K562 (cell line): Measurements from ENCODE around the gene PBOV1. TPM values are rescaled to one million over a fixed set of nuclear protein-coding genes. Genes with fewer than 3 reads are reported as not detected.

Experiments used
- ATAC-seq: fragments of 200-7000 bp; cut with Tn5 transposase; 3 replicates; pipeline ENCODE4 v1.9.1; 2020; ENCODE audit warnings: moderate library complexity
- BruUV-seq: library from RNA; stranded (reverse); fragments of 400-500 nt; replicated peaks from 2 replicates; lab custom pipeline; 2021; lab: Mats Ljungman, UMichigan
- CTCF ChIA-PET: fragments of 300-600 bp; formaldehyde crosslinking; extraction: SDS; loops from one replicate; lab custom pipeline; 2021; ENCODE audit warnings: low intra/inter-chr PET ratio; lab: Yijun Ruan, JAX
- POLR2A ChIA-PET: fragments of 300-600, 350-650 bp; sonication (Branson Sonifier 250); formaldehyde crosslinking; extraction: SDS; loops from one replicate; lab custom pipeline; 2021; ENCODE audit warnings: antibody characterized with exemption, inconsistent platforms; lab: Yijun Ruan, JAX
- DNase-seq, 4 experiments: peaks; one replicate each; pipeline versions ENCODE4 v3.0.0 to v3.0.0-alpha.2; 2011 to 2018; ENCODE audit warnings: low spot score in 3 of 4, mixed read lengths in 3 of 4; ENCODE audit errors: extremely low read depth in 1 of 4
- FAIRE-seq: peaks from 2 replicates; lab custom pipeline; 2011; peaks lifted over from hg19 to GRCh38; lab: Jason Lieb, UNC
- H2AFZ ChIP-seq: 2 replicates; pipeline ENCODE4 v1.6.0; 2011; ENCODE audit warnings: low read depth, low read length, control low read depth, inconsistent platforms
- H3K27ac ChIP-seq: fragments of 200-600 bp; 3 replicates; pipeline ENCODE4 v1.8.0; 2011; ENCODE audit warnings: low read depth, mild to moderate bottlenecking, control low read depth, inconsistent platforms, low read length, moderate library complexity, mixed read lengths; ENCODE audit errors: extremely low read depth
- H3K27me3 ChIP-seq, 2 experiments: fragments of 300-600 bp in 1 of 2; 2 replicates in 1 of 2; 3 replicates in 1 of 2; pipeline versions ENCODE4 v1.6.0 to v1.8.0; 2011; ENCODE audit warnings: inconsistent platforms in 2 of 2, low read length in 2 of 2, mild to moderate bottlenecking in 1 of 2, mixed read lengths in 1 of 2, moderate library complexity in 1 of 2; ENCODE audit not compliant: control insufficient read depth in 2 of 2, insufficient read depth in 2 of 2
- H3K36me3 ChIP-seq: fragments of 300-600 bp; 3 replicates; pipeline ENCODE4 v1.8.0; 2011; ENCODE audit warnings: mild to moderate bottlenecking, low read length, inconsistent platforms; ENCODE audit not compliant: control insufficient read depth, insufficient read depth
- H3K4me1 ChIP-seq, 2 experiments: fragments of 200-600 bp in 1 of 2; replicated peaks in 1 of 2; 2 replicates in 1 of 2; 3 replicates in 1 of 2; pipeline versions ENCODE4 v1.5.1 to v1.8.0; 2011; ENCODE audit warnings: inconsistent platforms in 2 of 2, low read length in 2 of 2, mild to moderate bottlenecking in 1 of 2, mixed read lengths in 1 of 2, moderate library complexity in 1 of 2; ENCODE audit not compliant: control insufficient read depth in 2 of 2, insufficient read depth in 2 of 2
- H3K4me2 ChIP-seq: 2 replicates; pipeline ENCODE4 v1.6.1; 2011; ENCODE audit warnings: low read length, control low read depth, inconsistent platforms, mixed read lengths; ENCODE audit not compliant: insufficient read depth
- H3K4me3 ChIP-seq: fragments of 200-600 bp; sonication (generic), shearing (Covaris generic); 2 replicates; pipeline ENCODE4 v1.5.1; 2016; ENCODE audit warnings: control low read depth, inconsistent platforms
- H3K79me2 ChIP-seq: fragments of 200-600 bp; 3 replicates; pipeline ENCODE4 v1.8.0; 2011; ENCODE audit warnings: low read length, inconsistent platforms; ENCODE audit not compliant: control insufficient read depth, insufficient read depth
- H3K9ac ChIP-seq, 2 experiments: 2 replicates each; pipeline versions ENCODE4 v1.6.0 to v1.6.1; 2011; ENCODE audit warnings: low read depth in 2 of 2, low read length in 2 of 2, control low read depth in 1 of 2, inconsistent platforms in 1 of 2, mild to moderate bottlenecking in 1 of 2, mixed read lengths in 1 of 2; ENCODE audit not compliant: insufficient read depth in 1 of 2
- H3K9me1 ChIP-seq: one replicate; pipeline ENCODE4 v1.6.0; 2011; ENCODE audit warnings: inconsistent platforms, mild to moderate bottlenecking, low read length, moderate library complexity; ENCODE audit not compliant: control insufficient read depth, insufficient read depth
- H3K9me3 ChIP-seq: replicated peaks from 2 replicates; pipeline ENCODE4 v1.5.1; 2011; ENCODE audit warnings: low read depth, low read length, inconsistent platforms; ENCODE audit not compliant: control insufficient read depth, insufficient read depth
- H4K20me1 ChIP-seq: replicated peaks from 2 replicates; pipeline ENCODE4 v1.6.1; 2011; ENCODE audit warnings: low read length, inconsistent platforms, mixed read lengths; ENCODE audit not compliant: control insufficient read depth, insufficient read depth
- CREM ChIP-seq: IDR thresholded peaks from 2 replicates; pipeline ENCODE4 v1.6.1; 2014; ENCODE audit warnings: antibody characterized with exemption, low read depth
- HDAC2 ChIP-seq: fragments of 450-650 bp; IDR thresholded peaks from 2 replicates; pipeline ENCODE4 v1.6.1; 2016; ENCODE audit warnings: mild to moderate bottlenecking
- MCM3 ChIP-seq: fragments of 450-650 bp; IDR thresholded peaks from 2 replicates; pipeline ENCODE4 v1.6.1; 2016
- PML ChIP-seq: IDR thresholded peaks from 2 replicates; pipeline ENCODE4 v1.6.1; 2012; ENCODE audit warnings: low read length, inconsistent platforms
- POLR2H ChIP-seq: IDR thresholded peaks from 2 replicates; pipeline ENCODE4 v1.6.1; 2016; ENCODE audit warnings: missing genetic modification characterization, low read depth, mild to moderate bottlenecking, control low read depth, missing compliant biosample characterization, moderate library complexity
- SMAD4 ChIP-seq: fragments of 250-450 bp; sonication (Bioruptor Pico); conservative IDR thresholded peaks from 2 replicates; pipeline ENCODE4 v1.8.0; 2021; ENCODE audit warnings: inconsistent platforms, mild to moderate bottlenecking, moderate library complexity
- XRCC5 ChIP-seq: fragments of 200-400 bp; formaldehyde crosslinking; IDR thresholded peaks from 2 replicates; pipeline ENCODE4 v1.6.1; 2017; ENCODE audit warnings: low read depth, mild to moderate bottlenecking, low read length
- ZBTB1 ChIP-seq: sonication (generic); formaldehyde crosslinking; IDR thresholded peaks from 2 replicates; pipeline ENCODE4 v1.8.1; 2023; ENCODE audit warnings: missing genetic modification reagents, low read depth, mild to moderate bottlenecking, borderline replicate concordance
- ZFP30 ChIP-seq: fragments of 250-450 bp; sonication (Bioruptor Pico); IDR thresholded peaks from 2 replicates; pipeline ENCODE4 v1.8.0; 2022; ENCODE audit warnings: moderate library complexity, mild to moderate bottlenecking, inconsistent platforms, borderline replicate concordance
- ZNF217 ChIP-seq: sonication (generic); formaldehyde crosslinking; IDR thresholded peaks from 2 replicates; pipeline ENCODE4 v1.8.0; 2022; ENCODE audit warnings: mild to moderate bottlenecking, missing genetic modification reagents
- ZNF77 ChIP-seq: fragments of 250-450 bp; sonication (Bioruptor Pico); IDR thresholded peaks from 2 replicates; pipeline ENCODE4 v1.5.0; 2020
- WGBS: fragments of 100-300 bp; shearing (Covaris generic); methylation state at CpG from one replicate; pipeline ENCODE4 v1.1.6; 2016; ENCODE audit warnings: low coverage, mixed read lengths; ENCODE audit not compliant: insufficient coverage; ENCODE audit errors: missing lambda C conversion rate; 5-methylcytosine and 5-hydroxymethylcytosine counted together
- in situ Hi-C: fragments of 300-500 bp; cut with MboI; formaldehyde crosslinking; loops from 4 replicates; pipeline ENCODE4 v1.15.0; 2018; ENCODE audit warnings: inconsistent platforms, mixed read lengths
- intact Hi-C: fragments of 100-400 bp; cut with micrococcal nuclease; formaldehyde crosslinking; loops from 2 replicates; pipeline ENCODE4 v1.14.2; 2022
- polyA plus RNA-seq, 8 experiments: library from polyadenylated mRNA; depleted of rRNA in 4 of 8; stranded (reverse) in 5 of 8; unstranded in 3 of 8; fragments of >200 nt; fragmentation: Nextera tagmentation in 2 of 8; fragmentation: Illumina TruSeq in 1 of 8; extraction: Ambion mirVana in 2 of 8; extraction: Trizol in 1 of 8; gene quantifications; 2 replicates each; pipeline versions ENCODE4 v1.2.1 to v1.2.3, GENCODE V29; 2011 to 2014; ENCODE audit warnings: inconsistent platforms in 1 of 8, missing spikeins in 1 of 8
- total RNA-seq, 7 experiments: library from RNA; depleted of rRNA in 6 of 7; stranded (reverse); fragments of >200 nt in 6 of 7; fragmentation: Illumina TruSeq in 2 of 7; extraction: Trizol in 2 of 7; gene quantifications; 2 replicates each; pipeline versions ENCODE4 v1.2.1 to v1.2.3, GENCODE V29; 2011 to 2021; ENCODE audit warnings: low replicate concordance in 1 of 7
- TF ChIP-seq, protein P1 (sequence below): fragments of 250-450 bp; sonication (Bioruptor Pico); IDR thresholded peaks from 2 replicates; pipeline ENCODE4 v1.4.0; 2020; ENCODE audit warnings: borderline replicate concordance
- TF ChIP-seq, protein P2 (sequence below): fragments of 250-450 bp; sonication (Bioruptor Pico); IDR thresholded peaks from 2 replicates; pipeline ENCODE4 v1.6.1; 2021; ENCODE audit warnings: mild to moderate bottlenecking
- TF ChIP-seq, protein P3 (sequence below), 2 experiments: fragments of 450-650 bp; formaldehyde crosslinking in 1 of 2; IDR thresholded peaks; 2 replicates each; pipeline versions ENCODE4 v1.4.0 to v1.6.1; 2014 to 2020; ENCODE audit warnings: mild to moderate bottlenecking in 2 of 2, borderline replicate concordance in 1 of 2, low read depth in 1 of 2

The PBOV1 gene
- total and polyA plus RNA-seq, 9 of the 15 experiments (the other 6 are each of a cell fraction or from before 2014, with no cell fraction given): not detected

DNA sequence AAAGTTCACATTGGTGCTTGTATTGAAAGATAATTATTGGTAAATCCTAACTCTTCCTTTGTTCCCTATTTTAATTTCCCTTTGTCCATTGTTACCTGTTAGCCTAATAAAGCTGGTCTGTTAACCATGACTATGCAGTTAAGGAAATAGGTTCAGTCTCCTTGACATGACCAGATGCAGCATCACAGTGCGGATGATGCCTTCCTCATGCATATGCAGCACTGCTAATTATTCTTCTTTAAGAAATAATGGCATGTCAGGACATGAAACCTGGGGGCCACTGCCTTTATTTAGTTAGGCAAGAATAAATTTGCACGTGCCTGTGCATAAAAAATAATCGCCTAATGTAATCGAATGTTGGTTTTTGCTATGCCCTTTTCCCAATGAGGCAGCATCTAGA lies 16.5 kb downstream of the PBOV1 start:
- H3K9me3 ChIP-seq: no peaks in the 10 kb centered on the region; the same call in 1 of the 2 replicates
- CTCF ChIA-PET: no interaction called here
- intact Hi-C loops: no loop called here
- H2AFZ ChIP-seq: no peak overlapping the region
- POLR2A ChIA-PET: interaction anchor here (0.6 to 0.8 kb wide), 2 partner anchors 11 to 17 kb away, joined by 3 to 6 read pairs; partner anchors contain the start of gene PBOV1
- H4K20me1 ChIP-seq: no peaks in the 10 kb centered on the region
- no peak overlapping the region for H3K27ac ChIP-seq
- H3K4me3 ChIP-seq: no peak overlapping the region
- no peaks in the 10 kb centered on the region for H3K79me2 ChIP-seq
- no peaks in the 10 kb centered on the region for H3K9me1 ChIP-seq
- no peaks in the 10 kb centered on the region for H3K27me3 ChIP-seq
- in situ Hi-C loops: no loop called here
- no peak for FAIRE-seq
- no peaks in the 10 kb centered on the region for H3K4me1 ChIP-seq
- DNase-seq: no peak
- no peaks in the 10 kb centered on the region for H3K36me3 ChIP-seq
- WGBS: 1% methylated on average over 4 of the region's 4 CpGs
- BruUV-seq: no TSS peak
- no peak overlapping the region for H3K4me2 ChIP-seq
- no peak overlapping the region for H3K9ac ChIP-seq
- no peak for ATAC-seq
- no peak for TF ChIP-seq ZBTB1 (CRISPR knock-in tag)
- no peak for TF ChIP-seq POLR2H (tag)
- no peak for TF ChIP-seq PML
- no peak for TF ChIP-seq HDAC2
- TF ChIP-seq ZNF77: no peak
- TF ChIP-seq XRCC5: no peak
- no peak for TF ChIP-seq CREM
- no peak for TF ChIP-seq ZNF217
- TF ChIP-seq, protein P1, sequence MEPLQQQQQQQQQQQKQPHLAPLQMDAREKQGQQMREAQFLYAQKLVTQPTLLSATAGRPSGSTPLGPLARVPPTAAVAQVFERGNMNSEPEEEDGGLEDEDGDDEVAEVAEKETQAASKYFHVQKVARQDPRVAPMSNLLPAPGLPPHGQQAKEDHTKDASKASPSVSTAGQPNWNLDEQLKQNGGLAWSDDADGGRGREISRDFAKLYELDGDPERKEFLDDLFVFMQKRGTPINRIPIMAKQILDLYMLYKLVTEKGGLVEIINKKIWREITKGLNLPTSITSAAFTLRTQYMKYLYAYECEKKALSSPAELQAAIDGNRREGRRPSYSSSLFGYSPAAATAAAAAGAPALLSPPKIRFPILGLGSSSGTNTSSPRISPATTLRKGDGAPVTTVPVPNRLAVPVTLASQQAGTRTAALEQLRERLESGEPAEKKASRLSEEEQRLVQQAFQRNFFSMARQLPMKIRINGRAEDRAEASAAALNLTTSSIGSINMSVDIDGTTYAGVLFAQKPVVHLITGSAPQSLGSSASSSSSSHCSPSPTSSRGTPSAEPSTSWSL (CRISPR knock-in tag): no peak
- TF ChIP-seq, protein P2, sequence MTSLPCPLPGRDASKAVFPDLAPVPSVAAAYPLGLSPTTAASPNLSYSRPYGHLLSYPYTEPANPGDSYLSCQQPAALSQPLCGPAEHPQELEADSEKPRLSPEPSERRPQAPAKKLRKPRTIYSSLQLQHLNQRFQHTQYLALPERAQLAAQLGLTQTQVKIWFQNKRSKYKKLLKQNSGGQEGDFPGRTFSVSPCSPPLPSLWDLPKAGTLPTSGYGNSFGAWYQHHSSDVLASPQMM: no peak
- TF ChIP-seq SMAD4 (CRISPR knock-in tag): no peak
- no peak for TF ChIP-seq ZFP30
- TF ChIP-seq, protein P3, sequence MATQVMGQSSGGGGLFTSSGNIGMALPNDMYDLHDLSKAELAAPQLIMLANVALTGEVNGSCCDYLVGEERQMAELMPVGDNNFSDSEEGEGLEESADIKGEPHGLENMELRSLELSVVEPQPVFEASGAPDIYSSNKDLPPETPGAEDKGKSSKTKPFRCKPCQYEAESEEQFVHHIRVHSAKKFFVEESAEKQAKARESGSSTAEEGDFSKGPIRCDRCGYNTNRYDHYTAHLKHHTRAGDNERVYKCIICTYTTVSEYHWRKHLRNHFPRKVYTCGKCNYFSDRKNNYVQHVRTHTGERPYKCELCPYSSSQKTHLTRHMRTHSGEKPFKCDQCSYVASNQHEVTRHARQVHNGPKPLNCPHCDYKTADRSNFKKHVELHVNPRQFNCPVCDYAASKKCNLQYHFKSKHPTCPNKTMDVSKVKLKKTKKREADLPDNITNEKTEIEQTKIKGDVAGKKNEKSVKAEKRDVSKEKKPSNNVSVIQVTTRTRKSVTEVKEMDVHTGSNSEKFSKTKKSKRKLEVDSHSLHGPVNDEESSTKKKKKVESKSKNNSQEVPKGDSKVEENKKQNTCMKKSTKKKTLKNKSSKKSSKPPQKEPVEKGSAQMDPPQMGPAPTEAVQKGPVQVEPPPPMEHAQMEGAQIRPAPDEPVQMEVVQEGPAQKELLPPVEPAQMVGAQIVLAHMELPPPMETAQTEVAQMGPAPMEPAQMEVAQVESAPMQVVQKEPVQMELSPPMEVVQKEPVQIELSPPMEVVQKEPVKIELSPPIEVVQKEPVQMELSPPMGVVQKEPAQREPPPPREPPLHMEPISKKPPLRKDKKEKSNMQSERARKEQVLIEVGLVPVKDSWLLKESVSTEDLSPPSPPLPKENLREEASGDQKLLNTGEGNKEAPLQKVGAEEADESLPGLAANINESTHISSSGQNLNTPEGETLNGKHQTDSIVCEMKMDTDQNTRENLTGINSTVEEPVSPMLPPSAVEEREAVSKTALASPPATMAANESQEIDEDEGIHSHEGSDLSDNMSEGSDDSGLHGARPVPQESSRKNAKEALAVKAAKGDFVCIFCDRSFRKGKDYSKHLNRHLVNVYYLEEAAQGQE (IDR thresholded peaks at IDR 0.05; ENCODE audit: borderline replicate concordance): no peak
- TF ChIP-seq, protein P3 (CRISPR knock-in tag; IDR thresholded peaks at IDR 0.05; ENCODE audit: low read depth): no peak
- TF ChIP-seq MCM3: no peak
